IMR-90 (cell line): ENCODE measurements around the gene KLHL6. TPM values are rescaled to one million over a fixed set of nuclear protein-coding genes. Genes with fewer than 3 reads are reported as not detected.

Experiments
- ATAC-seq: fragments of 200-7000 bp; cut with Tn5 transposase; 2 replicates; pipeline ENCODE4 v1.9.1; 2020; ENCODE audit warnings: low read depth, mild to moderate bottlenecking, moderate library complexity
- BruUV-seq: library from RNA; stranded (reverse); fragments of 400-500 nt; replicated peaks from 2 replicates; lab custom pipeline; 2021; lab: Mats Ljungman, UMichigan
- CTCF ChIA-PET: fragments of 300-600 bp; formaldehyde crosslinking; extraction: SDS; loops from one replicate; lab custom pipeline; 2021; ENCODE audit warnings: antibody characterized with exemption; lab: Yijun Ruan, JAX
- POLR2A ChIA-PET: fragments of 300-600 bp; sonication (Branson Sonifier 250); formaldehyde crosslinking; loops from one replicate; lab custom pipeline; 2022; ENCODE audit warnings: antibody characterized with exemption; ENCODE audit not compliant: unreplicated experiment; lab: Charles Lee
- DNase-seq: peaks from one replicate; pipeline ENCODE4 v3.0.0; 2013
- H2AFZ ChIP-seq: replicated peaks from 2 replicates; pipeline ENCODE3; 2013; ENCODE audit warnings: low read length, mild to moderate bottlenecking; ENCODE audit not compliant: poor library complexity
- H2AK5ac ChIP-seq: 2 replicates; pipeline ENCODE4 v1.6.1; 2013; ENCODE audit warnings: low read depth, low read length, inconsistent platforms
- H2AK9ac ChIP-seq: replicated peaks from 2 replicates; pipeline ENCODE3; 2013; ENCODE audit warnings: mild to moderate bottlenecking, low read depth, low read length, moderate library complexity; ENCODE audit not compliant: poor library complexity
- H2BK120ac ChIP-seq: 2 replicates; pipeline ENCODE4 v1.6.1; 2013; ENCODE audit warnings: low read depth, low read length, inconsistent platforms
- H2BK15ac ChIP-seq: 3 replicates; pipeline ENCODE4 v1.6.1; 2013; ENCODE audit warnings: low read depth, low read length, inconsistent platforms
- H2BK20ac ChIP-seq: 2 replicates; pipeline ENCODE4 v1.6.1; 2013; ENCODE audit warnings: low read depth, mild to moderate bottlenecking, inconsistent platforms, low read length, moderate library complexity
- H2BK5ac ChIP-seq: 2 replicates; pipeline ENCODE4 v1.6.1; 2013; ENCODE audit warnings: mild to moderate bottlenecking, low read depth, low read length, inconsistent platforms; ENCODE audit not compliant: poor library complexity, severe bottlenecking
- H3K14ac ChIP-seq: replicated peaks from 2 replicates; pipeline ENCODE4 v1.6.1; 2013; ENCODE audit warnings: low read depth, low read length, inconsistent platforms
- H3K18ac ChIP-seq: 2 replicates; pipeline ENCODE4 v1.6.1; 2013; ENCODE audit warnings: low read depth, low read length, control low read depth
- H3K23ac ChIP-seq: 2 replicates; pipeline ENCODE4 v1.6.1; 2013; ENCODE audit warnings: low read depth, low read length, inconsistent platforms
- H3K27ac ChIP-seq: 2 replicates; pipeline ENCODE4 v1.5.1; 2013; ENCODE audit warnings: mild to moderate bottlenecking, control low read depth, low read length; ENCODE audit not compliant: insufficient read depth
- H3K27me3 ChIP-seq: 2 replicates; pipeline ENCODE4 v1.6.1; 2013; ENCODE audit warnings: low read length; ENCODE audit not compliant: control insufficient read depth, insufficient read depth
- H3K36me3 ChIP-seq: 2 replicates; pipeline ENCODE4 v1.6.1; 2013; ENCODE audit warnings: low read length, mixed read lengths; ENCODE audit not compliant: control insufficient read depth, insufficient read depth
- H3K4ac ChIP-seq: 2 replicates; pipeline ENCODE4 v1.6.1; 2013; ENCODE audit warnings: low read depth, low read length, inconsistent platforms
- H3K4me1 ChIP-seq: 2 replicates; pipeline ENCODE4 v1.6.1; 2013; ENCODE audit warnings: low read length, mixed read lengths; ENCODE audit not compliant: control insufficient read depth, insufficient read depth
- H3K4me2 ChIP-seq: 2 replicates; pipeline ENCODE4 v1.6.1; 2013; ENCODE audit warnings: low read depth, mild to moderate bottlenecking, control low read depth, low read length, moderate library complexity
- H3K4me3 ChIP-seq: 2 replicates; pipeline ENCODE4 v1.5.1; 2013; ENCODE audit warnings: low read depth, mild to moderate bottlenecking, control low read depth, low read length, moderate library complexity; ENCODE audit not compliant: insufficient read depth
- H3K56ac ChIP-seq: 2 replicates; pipeline ENCODE4 v1.6.1; 2013; ENCODE audit warnings: low read length, inconsistent platforms; ENCODE audit not compliant: insufficient read depth; ENCODE audit errors: extremely low read depth
- H3K79me1 ChIP-seq, 2 experiments: 2 replicates each; pipeline ENCODE4 v1.6.1; 2013; ENCODE audit warnings: low read length in 2 of 2, inconsistent platforms in 1 of 2, low read depth in 1 of 2
- H3K9ac ChIP-seq: 2 replicates; pipeline ENCODE4 v1.6.1; 2013; ENCODE audit warnings: low read depth, low read length, control low read depth
- H3K9me1 ChIP-seq: 2 replicates; pipeline ENCODE4 v1.6.1; 2013; ENCODE audit warnings: low read length, inconsistent platforms; ENCODE audit not compliant: insufficient read depth
- H3K9me3 ChIP-seq: 2 replicates; pipeline ENCODE4 v1.6.1; 2013; ENCODE audit warnings: low read length; ENCODE audit not compliant: control insufficient read depth, insufficient read depth
- H4K20me1 ChIP-seq: 2 replicates; pipeline ENCODE4 v1.6.1; 2013; ENCODE audit warnings: low read length, inconsistent platforms; ENCODE audit not compliant: insufficient read depth
- H4K5ac ChIP-seq: 2 replicates; pipeline ENCODE4 v1.6.1; 2013; ENCODE audit warnings: mild to moderate bottlenecking, low read depth, low read length, control low read depth
- H4K8ac ChIP-seq, 2 experiments: 2 replicates each; pipeline ENCODE4 v1.6.1; 2013; ENCODE audit warnings: low read depth in 2 of 2, low read length in 2 of 2, control low read depth in 1 of 2, inconsistent platforms in 1 of 2
- H4K91ac ChIP-seq: 2 replicates; pipeline ENCODE4 v1.6.1; 2013; ENCODE audit warnings: low read depth, low read length, inconsistent platforms; ENCODE audit not compliant: insufficient read depth
- CEBPB ChIP-seq: IDR thresholded peaks from 2 replicates; pipeline ENCODE4 v1.6.1; 2012; ENCODE audit warnings: low read depth, low read length, improper control_type of control experiment
- CHD1 ChIP-seq: IDR thresholded peaks from 2 replicates; pipeline ENCODE4 v1.6.1; 2012; ENCODE audit warnings: low read depth, low read length, improper control_type of control experiment
- CTCF ChIP-seq: conservative IDR thresholded peaks from 2 replicates; pipeline ENCODE4 v1.5.1; 2012; ENCODE audit warnings: mild to moderate bottlenecking, low read depth, low read length, improper control_type of control experiment
- ELK1 ChIP-seq: fragments of 150-350 bp; IDR thresholded peaks from 2 replicates; pipeline ENCODE4 v1.6.1; 2016; ENCODE audit warnings: low read depth, mild to moderate bottlenecking, low read length, moderate library complexity, borderline replicate concordance
- FOS ChIP-seq: fragments of 150-350 bp; IDR thresholded peaks from 2 replicates; pipeline ENCODE4 v1.6.1; 2016; ENCODE audit warnings: low read depth, low read length
- MAFK ChIP-seq: IDR thresholded peaks from 2 replicates; pipeline ENCODE4 v1.6.1; 2012; ENCODE audit warnings: low read depth, low read length, improper control_type of control experiment
- MAZ ChIP-seq: IDR thresholded peaks from 2 replicates; pipeline ENCODE4 v1.6.1; 2012; ENCODE audit warnings: low read depth, mild to moderate bottlenecking, low read length, improper control_type of control experiment, moderate library complexity, borderline replicate concordance
- NFE2L2 ChIP-seq: fragments of 150-350 bp; IDR thresholded peaks from 2 replicates; pipeline ENCODE4 v1.6.1; 2016; ENCODE audit warnings: low read depth, mild to moderate bottlenecking, low read length
- POLR2A ChIP-seq: IDR thresholded peaks from 2 replicates; pipeline ENCODE4 v1.6.1; 2012; ENCODE audit warnings: mild to moderate bottlenecking, low read depth, low read length
- RAD21 ChIP-seq: IDR thresholded peaks from 2 replicates; pipeline ENCODE4 v1.6.1; 2012; ENCODE audit warnings: low read length, improper control_type of control experiment
- RFX5 ChIP-seq: IDR thresholded peaks from 2 replicates; pipeline ENCODE4 v1.8.0; 2012; ENCODE audit warnings: low read depth, mild to moderate bottlenecking, low read length, moderate library complexity
- USF2 ChIP-seq: fragments of 150-350 bp; IDR thresholded peaks from 2 replicates; pipeline ENCODE4 v1.6.1; 2017; ENCODE audit warnings: mild to moderate bottlenecking, antibody characterized with exemption, low read length, low read depth
- WGBS, 2 experiments: methylation state at CpG; one replicate each; pipeline versions ENCODE4 v1.1.5 to v1.1.7; 2013; ENCODE audit warnings: missing lambda C conversion rate in 2 of 2; ENCODE audit not compliant: insufficient read length in 1 of 2; ENCODE audit errors: extremely low coverage in 2 of 2; 5-methylcytosine and 5-hydroxymethylcytosine counted together
- dilution Hi-C: fragments of 300-500 bp; cut with HindIII; formaldehyde crosslinking; loops from one replicate; pipeline ENCODE4 v1.14.3; 2018; ENCODE audit warnings: low sequenced_read_pairs; ENCODE audit not compliant: unreplicated experiment
- in situ Hi-C: fragments of 300-500 bp; cut with MboI; formaldehyde crosslinking; loops from 3 replicates; pipeline ENCODE4 v1.14.3; 2019; ENCODE audit warnings: low sequenced_read_pairs, inconsistent platforms, mixed read lengths
- intact Hi-C: fragments of 100-400 bp; cut with micrococcal nuclease; formaldehyde crosslinking; loops from 2 replicates; pipeline ENCODE4 v1.10.0; 2022
- polyA plus RNA-seq, 3 experiments: library from polyadenylated mRNA; depleted of rRNA; stranded (reverse); fragments of >200 nt; gene quantifications; 2 replicates each; pipeline ENCODE4 v1.2.3, GENCODE V29; 2012; ENCODE audit warnings: low replicate concordance in 1 of 3
- total RNA-seq: library from RNA; depleted of rRNA; stranded (reverse); fragments of >200 nt; gene quantifications from 2 replicates; pipeline ENCODE4 v1.2.3, GENCODE V29; 2012

Gene KLHL6
- total and polyA plus RNA-seq, 2 of the 4 experiments (the other 2 are of a cell fraction) = not detected

GRCh38 chr3:183554377-183554776 lies 1.1 kb downstream of the KLHL6 start:
- Histone ChIP-seq H2BK15ac (no peak overlapping the region), H3K79me1 (no peaks in the 10 kb centered on the region), H3K27me3 (peaks cover 5% of the 10 kb centered on the region), H3K4ac (no peak overlapping the region), H3K4me3 (no peak overlapping the region), H3K9me1 (no peaks in the 10 kb centered on the region), H3K36me3 (no peaks in the 10 kb centered on the region), H2AK5ac (no peak overlapping the region), H4K5ac (no peak overlapping the region), H2BK120ac (no peak overlapping the region), H3K23ac (no peak overlapping the region), H3K4me1 (no peaks in the 10 kb centered on the region), H3K27ac (no peak overlapping the region), H3K9me3 (no peaks in the 10 kb centered on the region), H2AK9ac (no peak overlapping the region), H4K91ac (no peak overlapping the region), H3K18ac (no peak overlapping the region), H2AFZ (no peak overlapping the region), H2BK5ac (no peak overlapping the region), H3K14ac (no peak overlapping the region), H2BK20ac (no peak overlapping the region), H4K8ac (no peak overlapping the region), H3K4me2 (no peak overlapping the region), H3K9ac (no peak overlapping the region), H4K20me1 (no peaks in the 10 kb centered on the region), H3K56ac (no peak overlapping the region)
- no peak for ATAC-seq
- DNase-seq = no peak
- ChIA-PET CTCF (no interaction called here), POLR2A (no interaction called here)
- in situ Hi-C loops = no loop called here
- intact Hi-C loops = no loop called here
- TF ChIP-seq ELK1 (no peak), USF2 (no peak), RFX5 (no peak), NFE2L2 (no peak), CHD1 (no peak), RAD21 (no peak), POLR2A (no peak), FOS (no peak), MAFK (no peak), CTCF (no peak), MAZ (no peak), CEBPB (no peak)
- no CpG with 5 or more reads among the region's 1 CpG for WGBS, 2 experiments
- BruUV-seq = no TSS peak
- dilution Hi-C loops = no loop called here
